NCI-H128 (cell line): ENCODE results near the gene STEAP4.

Experiments
- DNase-seq: peaks from one replicate; lab custom pipeline; 2025; ENCODE audit not compliant: unreplicated experiment; lab: John Stamatoyannopoulos, UW

The STEAP4 gene

GRCh38 chr7:88306590-88307048 lies at the start of gene STEAP4:
STEAP4 (minus strand) TSS chr7:88306894; CDS start chr7:88284269, 22,625 bp downstream.
- no peak for DNase-seq

DNA sequence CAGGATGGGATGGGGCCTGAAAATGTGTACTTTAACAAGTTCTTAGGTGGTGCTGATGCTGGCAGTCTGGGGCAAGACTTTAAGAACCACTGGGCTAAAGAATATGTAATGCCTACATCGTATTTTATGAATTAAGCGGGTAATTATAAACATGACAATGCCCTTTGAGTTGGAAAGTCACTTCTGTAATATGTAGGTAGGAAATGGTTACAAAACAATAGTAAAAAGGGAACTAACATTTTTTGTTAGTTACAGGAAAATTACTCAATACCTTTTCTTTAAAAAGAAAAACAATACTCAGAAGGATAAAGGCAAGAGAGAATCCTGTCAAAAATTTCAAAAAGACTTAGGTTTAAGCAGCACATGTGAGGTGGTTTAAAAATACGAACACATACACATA lies 48.3 kb upstream of the STEAP4 start:
- no peak for DNase-seq

DNA sequence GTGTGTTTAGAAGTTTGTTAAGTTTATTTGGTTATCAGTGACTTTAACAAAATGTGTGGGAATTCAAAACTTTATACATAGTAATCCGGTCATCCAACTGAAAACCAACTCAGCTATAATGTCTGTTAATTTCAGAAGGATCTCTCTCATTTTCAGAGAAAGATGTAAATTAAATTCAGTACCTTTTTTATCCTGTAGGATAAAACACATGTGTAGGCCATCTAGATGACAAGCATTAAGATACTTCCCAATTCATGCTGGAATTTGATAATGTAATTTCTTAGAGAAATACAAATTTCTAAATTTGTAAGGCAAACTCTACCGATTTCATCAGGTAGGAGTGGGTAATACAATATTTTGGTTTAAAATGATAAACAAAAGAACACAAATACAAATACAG lies 43.4 kb upstream of the STEAP4 start:
- DNase-seq = no peak

GRCh38 chr7:88347517-88347916 lies 40.8 kb upstream of the STEAP4 start:
- no peak for DNase-seq

GRCh38 chr7:88347090-88347489 lies 40.4 kb upstream of the STEAP4 start:
- DNase-seq = no peak

DNA sequence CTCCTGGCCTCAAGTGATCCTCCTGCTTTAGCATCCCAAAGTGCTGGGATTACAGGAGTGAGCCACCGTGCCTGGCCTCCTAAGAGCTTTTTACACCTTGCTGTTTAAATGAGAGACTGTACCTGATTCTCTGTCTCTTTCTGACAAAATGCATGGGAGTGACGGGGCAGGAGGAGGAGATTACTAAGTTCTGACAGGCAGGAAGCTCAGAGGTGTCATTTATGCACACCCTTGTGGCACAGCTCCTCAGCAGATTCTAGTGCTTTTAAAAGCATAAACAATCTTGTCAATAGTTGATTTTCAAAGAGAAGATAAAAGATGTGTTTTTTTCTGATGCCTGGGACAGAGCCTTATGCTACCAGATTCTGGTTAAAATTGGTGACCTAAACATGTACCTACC lies 39.7 kb upstream of the STEAP4 start:
- DNase-seq = no peak

DNA sequence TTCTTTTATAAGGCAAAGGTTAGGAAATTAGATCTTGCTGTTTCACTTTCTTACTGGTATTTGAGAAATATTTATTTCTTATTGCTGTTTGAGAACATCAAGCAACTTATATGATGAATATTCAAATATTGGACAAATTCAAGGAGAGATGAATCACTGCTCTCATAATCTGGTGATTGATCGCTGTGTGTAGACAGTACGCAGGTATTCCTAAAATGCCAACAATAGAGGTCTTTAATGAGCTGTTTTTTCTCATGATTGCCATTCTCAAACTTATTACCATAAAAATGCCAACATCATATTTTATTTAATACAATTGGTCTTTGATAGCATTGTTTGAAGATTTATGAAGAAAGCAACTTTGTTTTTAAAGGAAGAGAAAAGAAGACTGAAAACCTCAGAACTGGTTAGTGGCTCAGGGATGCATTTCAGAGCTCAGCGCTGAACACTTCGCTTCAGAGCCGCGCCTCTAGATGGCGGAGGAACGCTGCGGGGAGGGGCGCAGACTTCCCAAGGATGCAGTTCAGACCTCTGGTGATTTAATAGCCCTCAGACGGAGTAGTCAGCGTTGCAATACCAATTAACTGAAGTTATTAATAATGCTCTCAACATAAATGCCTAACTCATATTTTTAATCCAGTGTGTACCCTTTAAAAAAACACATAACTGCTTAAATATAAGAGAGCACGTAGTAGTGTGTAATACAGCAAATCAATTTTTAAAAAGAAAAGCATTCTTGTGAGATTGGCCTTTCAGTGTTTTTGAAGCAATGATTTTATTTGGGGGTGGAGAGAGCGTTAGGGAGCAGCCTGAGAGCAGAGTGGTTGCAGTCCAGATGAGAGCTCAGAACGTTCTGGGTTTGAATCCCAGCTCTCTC lies 38.5 kb upstream of the STEAP4 start:
- DNase-seq = no peak

DNA sequence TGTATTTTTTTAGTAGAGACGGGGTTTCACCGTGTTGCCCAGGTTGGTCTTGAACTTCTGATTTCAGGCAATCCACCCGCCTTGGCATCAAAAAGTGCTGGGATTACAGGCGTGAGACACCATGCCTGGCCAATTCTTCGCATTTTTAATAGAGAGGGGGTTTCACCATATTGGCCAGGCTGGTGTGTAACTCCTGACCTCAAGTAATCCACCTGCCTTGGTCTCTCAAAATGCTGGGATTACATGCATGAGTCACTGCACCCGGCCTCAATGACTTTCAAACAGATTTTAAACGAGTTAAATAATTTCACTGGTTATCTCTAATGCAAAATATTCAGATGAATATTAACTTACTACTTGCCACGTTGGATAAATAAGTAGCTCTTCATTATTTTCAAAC lies 37.6 kb upstream of the STEAP4 start:
- no peak for DNase-seq

GRCh38 chr7:88339195-88339922 lies 32.7 kb upstream of the STEAP4 start:
- DNase-seq = no peak

DNA sequence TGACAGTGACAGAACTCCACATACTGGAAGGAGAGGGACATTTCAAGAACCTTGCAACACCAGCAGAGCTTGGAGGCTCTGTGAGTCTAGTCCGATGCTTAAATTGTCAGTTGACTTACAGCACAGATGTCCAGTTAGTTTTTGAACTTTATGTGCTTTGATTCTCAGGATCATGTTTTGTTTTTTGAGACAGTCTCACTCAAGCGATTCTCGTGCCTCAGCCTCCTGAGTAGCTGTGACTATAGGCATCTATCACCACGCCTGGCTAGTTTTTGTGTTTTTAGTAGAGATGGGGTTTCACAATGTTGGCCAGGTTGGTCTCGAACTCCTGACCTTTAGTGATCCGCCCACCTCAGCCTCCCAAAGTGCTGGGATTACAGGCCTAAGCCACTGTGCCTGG lies 31.8 kb upstream of the STEAP4 start:
- DNase-seq = no peak

GRCh38 chr7:88337572-88337971 lies 30.9 kb upstream of the STEAP4 start:
- no peak for DNase-seq

GRCh38 chr7:88331322-88331721 lies 24.6 kb upstream of the STEAP4 start:
- DNase-seq = no peak

DNA sequence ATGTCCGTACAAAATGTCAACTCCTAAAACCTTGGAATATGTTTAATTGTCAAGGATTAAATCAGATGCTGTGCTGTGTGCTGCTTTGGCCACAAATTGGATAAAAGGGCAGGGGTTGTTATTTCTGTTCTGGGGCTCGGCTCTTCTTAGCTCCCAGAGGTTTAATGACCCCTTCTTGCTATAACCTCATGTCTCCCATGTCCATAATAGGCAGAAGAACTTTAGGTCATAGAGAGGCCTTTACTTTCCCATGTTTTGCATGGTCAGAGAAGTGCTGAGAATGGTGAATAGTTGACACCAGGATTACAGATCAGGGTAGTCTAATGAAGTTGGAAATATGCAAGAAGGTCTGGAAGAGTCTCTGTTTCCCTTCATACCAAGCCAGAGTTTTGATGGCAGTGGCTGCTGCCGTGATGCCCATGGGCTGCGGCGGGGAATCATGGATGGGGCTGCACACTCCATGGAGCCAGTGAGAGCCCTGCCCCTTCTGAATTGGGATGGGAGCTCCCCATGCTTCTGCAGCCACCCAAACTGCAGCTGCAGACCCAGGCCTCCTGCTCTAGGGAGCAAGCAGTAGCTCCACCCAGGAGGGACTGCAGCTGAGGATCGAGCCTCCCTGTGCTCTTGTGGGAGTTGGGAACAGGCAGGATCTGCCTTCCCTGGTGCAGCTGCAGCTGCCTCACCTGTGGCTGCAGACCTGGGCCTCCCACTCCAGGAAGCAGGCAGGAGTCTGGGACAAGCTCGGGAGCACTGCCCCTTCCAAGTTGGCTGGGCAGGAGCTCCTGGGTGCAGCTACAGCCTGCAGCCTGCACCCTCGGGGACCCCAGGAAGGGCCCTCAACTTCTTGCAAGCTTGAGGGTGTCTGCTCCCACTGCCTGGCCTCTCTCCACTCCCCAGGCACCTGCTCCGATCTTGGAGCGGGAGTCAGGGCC lies 23.1 kb upstream of the STEAP4 start:
- no peak for DNase-seq

GRCh38 chr7:88328787-88329186 lies 22.1 kb upstream of the STEAP4 start:
- no peak for DNase-seq

- DNase-seq = no peak
Measured at GRCh38 chr7:88324699-88325098, 18.0 kb upstream of the STEAP4 start.

GRCh38 chr7:88322151-88322550 lies 15.5 kb upstream of the STEAP4 start:
- no peak for DNase-seq

- no peak for DNase-seq
Measured at GRCh38 chr7:88321694-88322093, 15.0 kb upstream of the STEAP4 start.

DNA sequence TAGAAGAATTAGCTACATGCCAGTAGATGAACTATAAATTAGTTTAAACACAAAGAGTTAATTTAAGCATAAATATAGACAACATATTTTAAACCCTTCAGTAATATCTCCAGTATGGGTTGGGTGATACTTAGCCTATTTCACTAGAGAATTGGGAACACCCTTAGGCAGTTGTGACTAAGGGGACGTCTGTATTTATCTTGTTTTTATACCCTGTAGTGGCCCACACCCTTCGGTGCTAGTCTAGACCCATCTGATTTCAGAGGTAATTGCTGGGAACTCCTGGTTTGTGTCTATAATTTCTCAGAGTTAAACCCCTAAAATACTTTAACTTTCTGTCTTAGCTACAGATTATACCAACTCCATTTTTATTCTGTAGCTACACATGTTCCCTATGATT lies 11.5 kb upstream of the STEAP4 start:
- no peak for DNase-seq

DNA sequence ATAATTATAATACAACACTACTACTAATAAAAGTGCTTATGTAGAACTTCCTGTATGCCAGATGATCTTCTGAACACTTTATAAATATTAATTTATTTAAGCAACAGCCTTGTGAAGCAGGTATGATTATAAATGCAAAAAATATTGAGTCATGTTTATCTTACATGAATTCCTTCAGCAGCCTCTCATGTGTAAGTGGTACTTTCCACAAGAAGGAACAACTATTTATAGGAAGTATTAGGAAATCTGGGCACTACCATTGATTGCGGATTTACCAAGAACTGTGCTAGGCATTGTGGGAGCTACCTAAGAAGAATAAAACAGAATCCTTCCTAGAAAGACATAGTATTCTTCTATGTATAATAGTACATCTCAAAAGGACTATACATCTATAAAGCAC lies 10.7 kb upstream of the STEAP4 start:
- no peak for DNase-seq

GRCh38 chr7:88316456-88316855 lies 9.8 kb upstream of the STEAP4 start:
- no peak for DNase-seq

DNA sequence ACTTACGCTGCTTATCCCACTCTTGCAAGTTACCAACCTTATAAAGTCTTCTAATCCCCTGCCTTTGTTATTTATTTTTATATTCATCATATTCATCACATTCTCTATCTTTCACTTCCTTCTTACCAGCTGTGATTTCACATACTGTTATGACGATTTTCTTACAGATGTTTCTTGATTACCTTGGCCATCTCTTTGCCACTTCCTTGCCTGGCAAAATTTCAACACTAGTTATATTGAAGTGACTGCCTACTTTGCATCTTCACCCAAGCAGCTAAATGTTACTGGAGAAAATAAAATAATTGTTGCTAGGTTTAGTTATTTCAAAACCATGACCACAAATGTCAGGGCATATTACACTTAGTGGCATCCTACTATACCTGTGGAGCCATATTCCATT lies 8.8 kb upstream of the STEAP4 start:
- no peak for DNase-seq
